ENCODE results near the gene MRPL37. TPM values are rescaled to one million over a fixed set of nuclear protein-coding genes. Genes with fewer than 3 reads are reported as not detected.
A peak's percentile ranks its signal among the peaks of the same experiment; 100 is the strongest.
"Not testable (repeated sequence)": the region's sequence is repeated elsewhere in the genome, so short reads cannot be mapped to it uniquely, and the experiment has no call there.

The MRPL37 gene
- polyA plus RNA-seq, 3 donors, result 7.5 to 47.8 (median 42.5) TPM

DNA sequence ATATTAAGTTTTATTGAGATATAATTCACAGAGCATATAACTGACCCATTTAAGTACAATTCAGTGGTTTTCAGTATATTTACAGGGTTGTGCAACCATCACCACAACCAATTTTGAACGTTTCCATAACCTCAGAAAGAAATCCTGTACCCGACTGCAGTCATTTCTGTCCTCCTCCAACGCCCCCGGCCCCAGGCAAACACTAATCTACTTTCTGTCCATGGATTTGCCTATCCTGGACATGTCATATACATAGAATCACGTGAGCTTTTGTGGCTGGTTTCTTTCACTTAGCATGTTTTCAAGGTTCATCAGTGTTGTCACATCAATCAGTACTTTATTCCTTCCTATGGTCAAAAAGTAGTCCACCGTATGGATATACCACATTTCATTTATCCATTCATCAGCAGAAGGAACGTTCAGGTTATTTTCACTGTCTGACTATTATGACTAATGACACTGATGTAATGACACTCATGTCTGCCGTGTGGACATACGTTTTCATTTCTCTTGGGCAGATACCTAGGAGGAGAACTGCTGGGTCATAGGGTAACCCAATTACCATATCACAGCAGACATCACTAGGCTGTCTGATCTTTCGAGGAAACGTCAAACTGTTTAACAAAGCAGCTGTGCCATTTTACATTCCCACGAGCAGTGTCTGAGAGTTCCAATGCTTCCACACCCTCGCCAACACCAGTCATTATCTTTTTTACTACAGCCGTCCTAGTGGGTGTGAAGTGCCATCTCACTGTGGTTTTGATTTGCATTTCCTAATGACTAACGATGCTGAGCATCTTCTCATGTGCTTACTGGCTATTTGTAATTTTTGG lies 30.8 kb downstream of the MRPL37 start:
- no peaks in the 10 kb centered on the region for H3K27me3 ChIP-seq (ENCODE audit: control insufficient read depth in 2 of 2, insufficient read depth in 2 of 2, low read length in 2 of 2)
- peaks cover 0 to 3% (median 0%) of the 10 kb centered on the region in 3 donors for H3K27me3 Mint-ChIP-seq (ENCODE audit: low read depth in 3 of 3)
- no peak overlapping the region for H3K4me3 Mint-ChIP-seq
- no peak overlapping the region for H2AFZ ChIP-seq (ENCODE audit: insufficient read depth, low read depth, low read length, poor library complexity, severe bottlenecking)
- peak; percentile 65 to 77 (median 70) for DNase-seq
- no peaks in the 10 kb centered on the region for H3K9me3 Mint-ChIP-seq
- peak overlapping the region; percentile 10 for H3K4me2 ChIP-seq (replicated peaks; ENCODE audit: extremely low read depth, low read length, poor library complexity, severe bottlenecking)
- no peak overlapping the region for H3K9ac ChIP-seq (ENCODE audit: insufficient read depth, low read length, poor library complexity, severe bottlenecking)
- H3K9me3 ChIP-seq (replicated peaks in 1 of 2; ENCODE audit: control insufficient read depth in 1 of 2, insufficient read depth in 1 of 2, low read length in 2 of 2), result no peaks in the 10 kb centered on the region
- peaks cover 19 to 34% of the 10 kb centered on the region in 2 donors for H3K36me3 Mint-ChIP-seq
- H3K27ac Mint-ChIP-seq, result peak overlapping the region; percentile 48 to 94 (median 80)
- intact Hi-C loops (cut with micrococcal nuclease), result no loop called here
- H3K36me3 ChIP-seq (replicated peaks in 1 of 2; ENCODE audit: control insufficient read depth in 1 of 2, insufficient read depth in 2 of 2, low read length in 2 of 2), result no peaks in the 10 kb centered on the region
- peaks cover 40% of the 10 kb centered on the region for H3K4me1 Mint-ChIP-seq
- TF ChIP-seq, protein P1, sequence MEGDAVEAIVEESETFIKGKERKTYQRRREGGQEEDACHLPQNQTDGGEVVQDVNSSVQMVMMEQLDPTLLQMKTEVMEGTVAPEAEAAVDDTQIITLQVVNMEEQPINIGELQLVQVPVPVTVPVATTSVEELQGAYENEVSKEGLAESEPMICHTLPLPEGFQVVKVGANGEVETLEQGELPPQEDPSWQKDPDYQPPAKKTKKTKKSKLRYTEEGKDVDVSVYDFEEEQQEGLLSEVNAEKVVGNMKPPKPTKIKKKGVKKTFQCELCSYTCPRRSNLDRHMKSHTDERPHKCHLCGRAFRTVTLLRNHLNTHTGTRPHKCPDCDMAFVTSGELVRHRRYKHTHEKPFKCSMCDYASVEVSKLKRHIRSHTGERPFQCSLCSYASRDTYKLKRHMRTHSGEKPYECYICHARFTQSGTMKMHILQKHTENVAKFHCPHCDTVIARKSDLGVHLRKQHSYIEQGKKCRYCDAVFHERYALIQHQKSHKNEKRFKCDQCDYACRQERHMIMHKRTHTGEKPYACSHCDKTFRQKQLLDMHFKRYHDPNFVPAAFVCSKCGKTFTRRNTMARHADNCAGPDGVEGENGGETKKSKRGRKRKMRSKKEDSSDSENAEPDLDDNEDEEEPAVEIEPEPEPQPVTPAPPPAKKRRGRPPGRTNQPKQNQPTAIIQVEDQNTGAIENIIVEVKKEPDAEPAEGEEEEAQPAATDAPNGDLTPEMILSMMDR (IDR thresholded peaks at IDR 0.05), result no peak
- peaks cover 27 to 46% of the 10 kb centered on the region in 2 donors for H3K4me1 ChIP-seq (ENCODE audit: control insufficient read depth in 1 of 2, insufficient read depth in 2 of 2, low read length in 2 of 2)
- WGBS (ENCODE audit: insufficient coverage), result 16% methylated on average over 10 of the region's 15 CpGs
- peak overlapping the region in 1 of 2 donors; percentile 71 for H3K27ac ChIP-seq (ENCODE audit: low read depth in 1 of 2, low read length in 2 of 2)
- no peaks in the 10 kb centered on the region for H4K20me1 ChIP-seq (ENCODE audit: insufficient read depth, low read length)
- no peaks in the 10 kb centered on the region for H3K79me2 ChIP-seq (ENCODE audit: insufficient read depth, low read length)
- no peak overlapping the region for H3K4me3 ChIP-seq (replicated peaks in 1 of 3; ENCODE audit: low read depth in 2 of 3, low read length in 3 of 3)

DNA sequence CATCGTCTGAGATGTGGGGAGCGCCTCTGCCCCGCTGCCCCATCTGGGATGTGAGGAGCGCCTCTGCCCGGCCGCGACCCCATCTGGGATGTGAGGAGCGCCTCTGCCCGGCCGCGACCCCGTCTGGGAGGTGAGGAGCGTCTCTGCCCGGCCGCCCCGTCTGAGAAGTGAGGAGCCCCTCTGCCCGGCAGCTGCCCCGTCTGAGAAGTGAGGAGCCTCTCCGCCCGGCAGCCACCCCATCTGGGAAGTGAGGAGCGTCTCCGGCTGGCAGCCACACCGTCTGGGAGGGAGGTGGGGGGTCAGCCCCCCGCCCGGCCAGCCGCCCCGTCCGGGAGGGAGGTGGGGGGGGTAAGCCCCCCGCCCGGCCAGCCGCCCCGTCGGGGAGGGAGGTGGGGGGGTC lies 33.2 kb downstream of the MRPL37 start:
- peaks cover 5 to 16% of the 10 kb centered on the region in 2 donors for H3K36me3 ChIP-seq (replicated peaks in 1 of 2; ENCODE audit: control insufficient read depth in 1 of 2, insufficient read depth in 2 of 2, low read length in 2 of 2)
- WGBS (ENCODE audit: insufficient coverage), result 100% methylated on average over 2 of the region's 33 CpGs
- H3K4me1 ChIP-seq (ENCODE audit: control insufficient read depth in 1 of 2, insufficient read depth in 2 of 2, low read length in 2 of 2), result peaks cover 18 to 37% of the 10 kb centered on the region in 2 donors
- H3K27ac Mint-ChIP-seq; H3K4me2 ChIP-seq (replicated peaks; ENCODE audit: extremely low read depth, low read length, poor library complexity, severe bottlenecking); H3K27me3 Mint-ChIP-seq (ENCODE audit: low read depth in 3 of 3); H3K27me3 ChIP-seq (ENCODE audit: control insufficient read depth in 2 of 2, insufficient read depth in 2 of 2, low read length in 2 of 2); H3K9ac ChIP-seq (ENCODE audit: insufficient read depth, low read length, poor library complexity, severe bottlenecking); intact Hi-C loops (cut with micrococcal nuclease); H3K79me2 ChIP-seq (ENCODE audit: insufficient read depth, low read length); H2AFZ ChIP-seq (ENCODE audit: insufficient read depth, low read depth, low read length, poor library complexity, severe bottlenecking); H4K20me1 ChIP-seq (ENCODE audit: insufficient read depth, low read length); H3K4me3 Mint-ChIP-seq; H3K9me3 ChIP-seq (replicated peaks in 1 of 2; ENCODE audit: control insufficient read depth in 1 of 2, insufficient read depth in 1 of 2, low read length in 2 of 2); H3K9me3 Mint-ChIP-seq; H3K4me3 ChIP-seq (replicated peaks in 1 of 3; ENCODE audit: low read depth in 2 of 3, low read length in 3 of 3); DNase-seq; H3K27ac ChIP-seq (ENCODE audit: low read depth in 1 of 2, low read length in 2 of 2): not testable (repeated sequence)
- Mint-ChIP-seq H3K36me3 (peaks cover 30 to 39% of the 10 kb centered on the region in 2 donors), H3K4me1 (peaks cover 32% of the 10 kb centered on the region)
